ENCODE data around the gene ZCCHC8. TPM values are rescaled to one million over a fixed set of nuclear protein-coding genes. Genes with fewer than 3 reads are reported as not detected.
A peak's percentile ranks its signal among the peaks of the same experiment; 100 is the strongest.
"Not testable (repeated sequence)": the region's sequence is repeated elsewhere in the genome, so short reads cannot be mapped to it uniquely, and the experiment has no call there.

The ZCCHC8 gene
- total RNA-seq, 1 donor from 2014 or later, result 14.9 TPM

- peak; percentile 82 for DNase-seq (ENCODE audit: low spot score)
Measured at GRCh38 chr12:122473543-122474323, 27.0 kb downstream of the ZCCHC8 start.

- no peak for DNase-seq (ENCODE audit: low spot score)
Measured at GRCh38 chr12:122471324-122472226, 29.2 kb downstream of the ZCCHC8 start.

- peak; percentile 53 for DNase-seq (ENCODE audit: low spot score)
Measured at GRCh38 chr12:122470576-122470975, 30.2 kb downstream of the ZCCHC8 start.

GRCh38 chr12:122469856-122470255, 30.9 kb downstream of the ZCCHC8 start:
- DNase-seq (ENCODE audit: low spot score), result peak; percentile 77

GRCh38 chr12:122467983-122468382, 32.7 kb downstream of the ZCCHC8 start:
- DNase-seq (ENCODE audit: low spot score), result no peak

- peak; percentile 71 for DNase-seq (ENCODE audit: low spot score)
Measured at GRCh38 chr12:122464317-122465042, 36.3 kb downstream of the ZCCHC8 start.

- no peak for DNase-seq (ENCODE audit: low spot score)
Measured at GRCh38 chr12:122460641-122461040, 40.1 kb downstream of the ZCCHC8 start.

GRCh38 chr12:122460061-122460460, 40.7 kb downstream of the ZCCHC8 start:
- peak; percentile 28 for DNase-seq (ENCODE audit: low spot score)

- DNase-seq (ENCODE audit: low spot score), result peak; percentile 18
Measured at GRCh38 chr12:122459211-122459610, 41.5 kb downstream of the ZCCHC8 start.

- peak; percentile 53 for DNase-seq (ENCODE audit: low spot score)
Measured at GRCh38 chr12:122458105-122459035, 42.4 kb downstream of the ZCCHC8 start.

GRCh38 chr12:122457627-122458026, 43.1 kb downstream of the ZCCHC8 start:
- peak; percentile 18 for DNase-seq (ENCODE audit: low spot score)

- DNase-seq (ENCODE audit: low spot score), result peak; percentile 3
Measured at GRCh38 chr12:122454739-122455138, 46.0 kb downstream of the ZCCHC8 start.

GRCh38 chr12:122454250-122454721, 46.4 kb downstream of the ZCCHC8 start:
- no peak for DNase-seq (ENCODE audit: low spot score)

- DNase-seq (ENCODE audit: low spot score), result no peak
Measured at GRCh38 chr12:122452701-122453285, 47.9 kb downstream of the ZCCHC8 start.

- DNase-seq (ENCODE audit: low spot score), result no peak
Measured at GRCh38 chr12:122449317-122449716, 51.4 kb downstream of the ZCCHC8 start.

- DNase-seq (ENCODE audit: low spot score), result not testable (repeated sequence)
Measured at GRCh38 chr12:122447825-122448224, 52.9 kb downstream of the ZCCHC8 start.

- not testable (repeated sequence) for DNase-seq (ENCODE audit: low spot score)
Measured at GRCh38 chr12:122446390-122446789, 54.3 kb downstream of the ZCCHC8 start.

- DNase-seq (ENCODE audit: low spot score), result not testable (repeated sequence)
Measured at GRCh38 chr12:122444071-122444470, 56.7 kb downstream of the ZCCHC8 start.

GRCh38 chr12:122438822-122439221, 61.9 kb downstream of the ZCCHC8 start:
- not testable (repeated sequence) for DNase-seq (ENCODE audit: low spot score)

- DNase-seq (ENCODE audit: low spot score), result no peak
Measured at GRCh38 chr12:122437656-122438121, 63.0 kb downstream of the ZCCHC8 start.

Data from mesenteric fat pad (tissue), 1 donor.